ENCODE data around the gene TGFBR3L. TPM values are rescaled to one million over a fixed set of nuclear protein-coding genes. Genes with fewer than 3 reads are reported as not detected.

Gene TGFBR3L
- total and polyA plus RNA-seq, 2 of the 13 experiments (the other 11 are each of a cell fraction or from before 2014, with no cell fraction given) = 0.20 to 1.0 TPM

DNA sequence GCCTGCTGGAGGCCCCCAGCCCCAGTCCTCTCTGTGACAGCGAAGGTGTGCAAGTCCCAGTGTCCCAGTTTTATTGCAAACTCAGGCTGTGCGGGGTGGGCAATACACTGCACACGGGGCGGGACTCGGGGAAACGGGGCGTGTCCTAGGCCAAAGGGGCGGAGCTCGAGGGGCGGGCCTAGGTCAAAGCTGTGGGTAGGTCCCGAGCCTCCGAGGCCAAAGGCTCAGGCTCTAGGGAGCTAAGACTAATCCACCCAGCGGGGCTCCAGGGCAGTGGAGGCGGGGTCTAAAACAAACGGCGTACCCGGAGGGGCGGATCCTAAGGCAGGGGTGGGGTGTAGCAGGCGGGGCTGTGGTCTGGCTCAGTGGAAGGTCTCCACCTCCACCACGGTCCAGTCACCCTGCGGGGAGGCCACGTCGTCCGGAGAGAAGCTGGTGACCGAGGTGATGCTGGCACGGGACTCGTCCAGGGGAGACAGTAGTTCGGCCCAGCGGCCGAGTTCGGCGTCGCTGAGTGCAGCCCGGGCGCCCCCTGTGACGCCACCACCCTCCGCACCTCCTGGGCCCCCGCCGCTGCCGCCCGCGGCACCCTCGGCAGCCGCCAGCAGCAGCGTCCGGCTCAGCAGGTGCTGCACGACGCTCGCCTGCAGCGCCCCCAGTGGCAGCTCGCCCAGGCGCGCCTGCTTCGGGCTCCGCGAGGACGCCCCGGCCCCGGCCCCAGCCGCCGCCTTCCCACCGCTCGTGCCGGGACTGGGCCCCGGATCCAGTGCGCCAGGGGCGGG is 45.8 kb upstream of the TGFBR3L start (continued):
- TF ChIP-seq, protein P1, sequence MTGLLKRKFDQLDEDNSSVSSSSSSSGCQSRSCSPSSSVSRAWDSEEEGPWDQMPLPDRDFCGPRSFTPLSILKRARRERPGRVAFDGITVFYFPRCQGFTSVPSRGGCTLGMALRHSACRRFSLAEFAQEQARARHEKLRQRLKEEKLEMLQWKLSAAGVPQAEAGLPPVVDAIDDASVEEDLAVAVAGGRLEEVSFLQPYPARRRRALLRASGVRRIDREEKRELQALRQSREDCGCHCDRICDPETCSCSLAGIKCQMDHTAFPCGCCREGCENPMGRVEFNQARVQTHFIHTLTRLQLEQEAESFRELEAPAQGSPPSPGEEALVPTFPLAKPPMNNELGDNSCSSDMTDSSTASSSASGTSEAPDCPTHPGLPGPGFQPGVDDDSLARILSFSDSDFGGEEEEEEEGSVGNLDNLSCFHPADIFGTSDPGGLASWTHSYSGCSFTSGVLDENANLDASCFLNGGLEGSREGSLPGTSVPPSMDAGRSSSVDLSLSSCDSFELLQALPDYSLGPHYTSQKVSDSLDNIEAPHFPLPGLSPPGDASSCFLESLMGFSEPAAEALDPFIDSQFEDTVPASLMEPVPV (CRISPR knock-in tag; IDR thresholded peaks at IDR 0.05) = no peak
- TF ChIP-seq NR2C2 (CRISPR knock-in tag; IDR thresholded peaks at IDR 0.05; ENCODE audit: borderline replicate concordance) (no peak), ERF (CRISPR knock-in tag; IDR thresholded peaks at IDR 0.05) (peak; percentile 2; the same call in 1 of the 2 replicates), ZNF790 (CRISPR knock-in tag; IDR thresholded peaks at IDR 0.05; ENCODE audit: borderline replicate concordance) (0 out of 2 replicates have a peak, but pooled peaks have one; percentile 25), PPARG (CRISPR knock-in tag; conservative IDR thresholded peaks at IDR 0.05) (peak; percentile 33; the same call in 1 of the 2 replicates), ZC3H4 (CRISPR knock-in tag; IDR thresholded peaks at IDR 0.05; ENCODE audit: borderline replicate concordance) (no peak), ZNF780A (CRISPR knock-in tag; IDR thresholded peaks at IDR 0.05) (no peak), ZNF644 (CRISPR knock-in tag; IDR thresholded peaks at IDR 0.05; ENCODE audit: low read depth) (no peak), KDM3A (CRISPR knock-in tag; IDR thresholded peaks at IDR 0.05; ENCODE audit: low read depth) (no peak), SKIL (CRISPR knock-in tag; IDR thresholded peaks at IDR 0.05; ENCODE audit: borderline replicate concordance) (no peak), ELF1 (CRISPR knock-in tag; IDR thresholded peaks at IDR 0.05) (no peak), HES4 (CRISPR knock-in tag; IDR thresholded peaks at IDR 0.05; ENCODE audit: borderline replicate concordance) (0 out of 2 replicates have a peak, but pooled peaks have one; percentile 48), FOXA3 (CRISPR knock-in tag; IDR thresholded peaks at IDR 0.05) (0 out of 2 replicates have a peak, but pooled peaks have one; percentile 15), RCOR2 (CRISPR knock-in tag; IDR thresholded peaks at IDR 0.05) (no peak), ZNF570 (CRISPR knock-in tag; IDR thresholded peaks at IDR 0.05; ENCODE audit: borderline replicate concordance) (no peak), POLR2A (IDR thresholded peaks at IDR 0.05; ENCODE audit: insufficient read depth in 1 of 2, low read depth in 2 of 2, low read length in 2 of 2) (peak; percentile 46 to 48; a peak in 3 of 4 replicates), ZNF879 (CRISPR knock-in tag; IDR thresholded peaks at IDR 0.05) (no peak), ZSCAN25 (CRISPR knock-in tag; IDR thresholded peaks at IDR 0.05) (peak; percentile 84; the same call in 1 of the 2 replicates), ZNF501 (CRISPR knock-in tag; IDR thresholded peaks at IDR 0.05) (no peak), PAWR (CRISPR knock-in tag; IDR thresholded peaks at IDR 0.05; ENCODE audit: borderline replicate concordance) (no peak), PHF8 (CRISPR knock-in tag; IDR thresholded peaks at IDR 0.05) (peak; percentile 19)
- TF ChIP-seq, protein P2, sequence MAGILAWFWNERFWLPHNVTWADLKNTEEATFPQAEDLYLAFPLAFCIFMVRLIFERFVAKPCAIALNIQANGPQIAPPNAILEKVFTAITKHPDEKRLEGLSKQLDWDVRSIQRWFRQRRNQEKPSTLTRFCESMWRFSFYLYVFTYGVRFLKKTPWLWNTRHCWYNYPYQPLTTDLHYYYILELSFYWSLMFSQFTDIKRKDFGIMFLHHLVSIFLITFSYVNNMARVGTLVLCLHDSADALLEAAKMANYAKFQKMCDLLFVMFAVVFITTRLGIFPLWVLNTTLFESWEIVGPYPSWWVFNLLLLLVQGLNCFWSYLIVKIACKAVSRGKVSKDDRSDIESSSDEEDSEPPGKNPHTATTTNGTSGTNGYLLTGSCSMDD (CRISPR knock-in tag; IDR thresholded peaks at IDR 0.05) = no peak
- TF ChIP-seq, protein P3, sequence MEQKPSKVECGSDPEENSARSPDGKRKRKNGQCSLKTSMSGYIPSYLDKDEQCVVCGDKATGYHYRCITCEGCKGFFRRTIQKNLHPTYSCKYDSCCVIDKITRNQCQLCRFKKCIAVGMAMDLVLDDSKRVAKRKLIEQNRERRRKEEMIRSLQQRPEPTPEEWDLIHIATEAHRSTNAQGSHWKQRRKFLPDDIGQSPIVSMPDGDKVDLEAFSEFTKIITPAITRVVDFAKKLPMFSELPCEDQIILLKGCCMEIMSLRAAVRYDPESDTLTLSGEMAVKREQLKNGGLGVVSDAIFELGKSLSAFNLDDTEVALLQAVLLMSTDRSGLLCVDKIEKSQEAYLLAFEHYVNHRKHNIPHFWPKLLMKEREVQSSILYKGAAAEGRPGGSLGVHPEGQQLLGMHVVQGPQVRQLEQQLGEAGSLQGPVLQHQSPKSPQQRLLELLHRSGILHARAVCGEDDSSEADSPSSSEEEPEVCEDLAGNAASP (CRISPR knock-in tag; IDR thresholded peaks at IDR 0.05; ENCODE audit: borderline replicate concordance) = no peak
- TF ChIP-seq, protein P4, sequence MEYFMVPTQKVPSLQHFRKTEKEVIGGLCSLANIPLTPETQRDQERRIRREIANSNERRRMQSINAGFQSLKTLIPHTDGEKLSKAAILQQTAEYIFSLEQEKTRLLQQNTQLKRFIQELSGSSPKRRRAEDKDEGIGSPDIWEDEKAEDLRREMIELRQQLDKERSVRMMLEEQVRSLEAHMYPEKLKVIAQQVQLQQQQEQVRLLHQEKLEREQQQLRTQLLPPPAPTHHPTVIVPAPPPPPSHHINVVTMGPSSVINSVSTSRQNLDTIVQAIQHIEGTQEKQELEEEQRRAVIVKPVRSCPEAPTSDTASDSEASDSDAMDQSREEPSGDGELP (IDR thresholded peaks at IDR 0.05; ENCODE audit: borderline replicate concordance, low read depth) = no peak

Measured in HepG2 (cell line).